Calu3 (cell line): ENCODE results near the gene CFAP45. TPM values are rescaled to one million over a fixed set of nuclear protein-coding genes. Genes with fewer than 3 reads are reported as not detected.

ENCODE experiments used
- BruUV-seq: library from RNA; stranded (reverse); fragments of 400-500 nt; replicated peaks from 2 replicates; lab custom pipeline; 2021; lab: Mats Ljungman, UMichigan
- CTCF ChIA-PET: fragments of 300-600 bp; sonication (Branson Sonifier 250); formaldehyde crosslinking; loops from one replicate; lab custom pipeline; 2022; ENCODE audit warnings: antibody characterized with exemption; lab: Charles Lee
- DNase-seq: peaks from one replicate; pipeline ENCODE4 v3.0.0; 2022
- H3K27ac Mint-ChIP-seq: one replicate; pipeline ENCODE4 v1.8.0; 2022; ENCODE audit warnings: mixed read lengths; ENCODE audit not compliant: unreplicated experiment
- H3K27me3 Mint-ChIP-seq: one replicate; pipeline ENCODE4 v1.8.0; 2022; ENCODE audit warnings: mixed read lengths; ENCODE audit not compliant: unreplicated experiment
- H3K36me3 Mint-ChIP-seq: one replicate; pipeline ENCODE4 v1.8.0; 2022; ENCODE audit warnings: mild to moderate bottlenecking, moderate library complexity, mixed read lengths; ENCODE audit not compliant: insufficient read depth, unreplicated experiment
- H3K4me1 Mint-ChIP-seq: one replicate; pipeline ENCODE4 v1.8.0; 2022; ENCODE audit warnings: mild to moderate bottlenecking, low read depth, mixed read lengths; ENCODE audit not compliant: unreplicated experiment
- H3K4me3 Mint-ChIP-seq: one replicate; pipeline ENCODE4 v1.8.0; 2022; ENCODE audit warnings: mild to moderate bottlenecking, low read depth, moderate library complexity, mixed read lengths; ENCODE audit not compliant: unreplicated experiment
- H3K9me3 Mint-ChIP-seq: one replicate; pipeline ENCODE4 v1.8.0; 2022; ENCODE audit warnings: low read depth, mixed read lengths; ENCODE audit not compliant: unreplicated experiment
- CTCF ChIP-seq: fragments of 200-600 bp; IDR thresholded peaks from one replicate; pipeline ENCODE4 v1.8.0; 2022; ENCODE audit warnings: antibody characterized with exemption; ENCODE audit not compliant: unreplicated experiment
- intact Hi-C: fragments of 100-400 bp; cut with micrococcal nuclease; formaldehyde crosslinking; loops from one replicate; pipeline ENCODE4 v1.10.0; 2022; ENCODE audit not compliant: unreplicated experiment
- total RNA-seq: library from RNA; stranded (reverse); gene quantifications from 2 replicates; pipeline ENCODE4 v1.2.3, GENCODE V29; 2022

The CFAP45 gene
- total RNA-seq, 1 experiment from 2014 or later = 1.8 TPM

DNA sequence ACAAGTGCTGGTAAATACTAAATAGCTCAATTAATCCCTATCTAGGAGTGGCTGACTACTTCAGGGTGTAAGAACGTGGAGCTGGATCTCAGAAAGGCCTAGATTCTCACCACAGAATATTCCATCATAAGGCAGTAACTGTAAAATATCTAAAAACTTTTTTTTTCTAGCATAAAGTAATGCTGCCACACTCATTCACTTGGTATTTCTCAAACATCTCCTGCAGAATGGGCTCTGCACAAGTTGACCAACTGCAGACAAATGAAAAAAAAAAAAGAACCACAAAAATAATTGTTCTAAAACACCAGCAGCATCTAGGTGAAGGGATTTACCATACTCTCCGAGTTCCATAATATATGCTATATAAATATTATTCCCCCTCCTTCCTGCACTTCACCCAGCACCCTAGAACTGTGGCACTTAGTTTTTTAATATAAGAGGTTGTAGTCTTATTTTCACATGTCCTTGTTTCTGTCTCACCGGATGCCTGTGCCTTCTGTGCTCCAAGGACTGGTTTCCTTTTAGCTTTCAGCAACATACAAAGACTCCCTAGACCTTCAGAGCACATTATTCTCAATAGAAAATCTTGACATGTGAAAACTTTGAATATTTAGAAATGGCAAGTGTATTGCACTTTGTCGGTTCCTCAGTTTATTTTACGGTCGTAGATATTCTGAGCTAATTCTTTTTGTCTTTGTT, 46.4 kb downstream of the CFAP45 start:
- TF ChIP-seq CTCF = no peak
- BruUV-seq = no TSS peak
- H3K4me1 Mint-ChIP-seq = peaks cover 11% of the 10 kb centered on the region
- peak overlapping the region; percentile 69 for H3K4me3 Mint-ChIP-seq
- intact Hi-C loops = loop anchor here (2.0 kb wide), 1 partner anchor 37 kb away; no protein-coding TSS in a partner anchor
- H3K9me3 Mint-ChIP-seq = no peaks in the 10 kb centered on the region
- peaks cover 13% of the 10 kb centered on the region for H3K36me3 Mint-ChIP-seq
- H3K27me3 Mint-ChIP-seq = peaks cover 2% of the 10 kb centered on the region
- H3K27ac Mint-ChIP-seq = no peak overlapping the region
- no peak for DNase-seq
- CTCF ChIA-PET = interaction anchor here (0.6 to 1.1 kb wide), 3 partner anchors 26 to 70 kb away, joined by 3 to 4 read pairs (median 3); no protein-coding TSS in a partner anchor

- intact Hi-C loops = no loop called here
- no TSS peak for BruUV-seq
- H3K9me3 Mint-ChIP-seq = no peaks in the 10 kb centered on the region
- H3K36me3 Mint-ChIP-seq = peaks cover 13% of the 10 kb centered on the region
- CTCF ChIA-PET = interaction anchor here (0.5 kb wide), 1 partner anchor 529 kb away, joined by 3 read pairs; no protein-coding TSS in a partner anchor
- H3K27ac Mint-ChIP-seq = no peak overlapping the region
- H3K4me3 Mint-ChIP-seq = no peak overlapping the region
- DNase-seq = no peak
- TF ChIP-seq CTCF = peak; percentile 20
- H3K4me1 Mint-ChIP-seq = peaks cover 11% of the 10 kb centered on the region
- H3K27me3 Mint-ChIP-seq = peaks cover 21% of the 10 kb centered on the region
Measured at GRCh38 chr1:159851407-159851806, 48.6 kb downstream of the CFAP45 start.

DNA sequence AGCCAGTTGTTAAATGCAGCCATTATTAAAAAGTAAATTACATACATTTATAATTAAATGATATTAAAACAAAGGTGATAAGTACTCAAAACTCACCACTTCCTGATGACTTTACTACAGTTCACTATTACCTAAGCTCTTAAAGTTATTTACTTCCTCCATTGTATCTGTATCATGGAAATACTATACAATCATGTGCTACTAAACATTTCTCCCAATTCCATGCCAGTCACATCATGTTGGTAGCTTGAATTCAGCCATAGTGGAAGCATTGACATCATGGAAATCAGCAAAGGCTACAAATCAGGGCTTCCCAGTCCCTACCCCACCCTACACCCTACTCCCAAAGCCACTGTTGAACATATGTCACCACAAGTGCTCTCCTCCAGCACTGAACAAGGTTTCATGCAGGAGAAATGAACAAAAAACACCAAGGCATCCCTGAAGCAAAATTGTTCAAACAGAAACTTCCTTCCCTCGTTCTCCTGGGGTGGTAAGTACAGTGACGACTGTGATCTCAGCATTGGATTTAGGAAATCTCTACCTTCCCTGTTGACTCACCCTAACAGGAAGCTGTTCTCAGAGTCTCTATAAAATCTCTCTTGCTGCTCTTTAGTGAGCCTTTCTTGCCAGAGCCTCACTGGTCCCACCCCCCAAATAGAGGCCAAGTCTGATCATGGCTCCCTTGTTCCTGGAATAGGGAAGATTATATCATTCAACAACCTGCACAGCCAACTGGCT, 50.2 kb downstream of the CFAP45 start:
- intact Hi-C loops = no loop called here
- no peak for DNase-seq
- no peak for TF ChIP-seq CTCF
- H3K4me3 Mint-ChIP-seq = no peak overlapping the region
- H3K36me3 Mint-ChIP-seq = peaks cover 9% of the 10 kb centered on the region
- BruUV-seq = no TSS peak
- CTCF ChIA-PET = no interaction called here
- H3K4me1 Mint-ChIP-seq = peaks cover 11% of the 10 kb centered on the region
- peaks cover 37% of the 10 kb centered on the region for H3K27me3 Mint-ChIP-seq
- no peaks in the 10 kb centered on the region for H3K9me3 Mint-ChIP-seq
- no peak overlapping the region for H3K27ac Mint-ChIP-seq

- BruUV-seq = no TSS peak
- no peak for TF ChIP-seq CTCF
- no peak for DNase-seq
- Mint-ChIP-seq H3K4me1 (no peaks in the 10 kb centered on the region), H3K27ac (no peak overlapping the region), H3K4me3 (no peak overlapping the region), H3K36me3 (no peaks in the 10 kb centered on the region), H3K27me3 (peaks cover 52% of the 10 kb centered on the region), H3K9me3 (no peaks in the 10 kb centered on the region)
- CTCF ChIA-PET = no interaction called here
- intact Hi-C loops = no loop called here
Measured at GRCh38 chr1:159848326-159848725, 51.6 kb downstream of the CFAP45 start.
